ENCODE data around the gene ATG10.

ATG10 gene

GRCh38 chr5:82296929-82297328 lies 325.1 kb downstream of the ATG10 start:
- Histone ChIP-seq H4K20me1 (no peaks in the 10 kb centered on the region), H3K4me2 (no peak overlapping the region), H3K9me3 (no peaks in the 10 kb centered on the region), H3K36me3 (no peaks in the 10 kb centered on the region), H3K27me3 (no peaks in the 10 kb centered on the region), H3K4me1 (peaks cover 5% of the 10 kb centered on the region; the same call in 1 of the 2 replicates), H3K9ac (no peak overlapping the region), H3K27ac (no peak overlapping the region), H3K4me3 (no peak overlapping the region)
- no peak for TF ChIP-seq Cebpa-rat (IDR thresholded peaks at IDR 0.05)

GRCh38 chr5:82297711-82298110 lies 325.9 kb downstream of the ATG10 start:
- TF ChIP-seq Cebpa-rat (IDR thresholded peaks at IDR 0.05), result no peak
- Histone ChIP-seq H4K20me1 (no peaks in the 10 kb centered on the region), H3K4me2 (no peak overlapping the region), H3K4me3 (no peak overlapping the region), H3K27me3 (no peaks in the 10 kb centered on the region), H3K9me3 (no peaks in the 10 kb centered on the region), H3K9ac (no peak overlapping the region), H3K27ac (no peak overlapping the region), H3K4me1 (peaks cover 5% of the 10 kb centered on the region; the same call in 1 of the 2 replicates), H3K36me3 (no peaks in the 10 kb centered on the region)

GRCh38 chr5:82298668-82299067 lies 326.8 kb downstream of the ATG10 start:
- Histone ChIP-seq H3K9ac (no peak overlapping the region), H3K27ac (no peak overlapping the region), H3K36me3 (no peaks in the 10 kb centered on the region), H3K27me3 (no peaks in the 10 kb centered on the region), H3K4me1 (peaks cover 5% of the 10 kb centered on the region; the same call in 1 of the 2 replicates), H3K9me3 (no peaks in the 10 kb centered on the region), H4K20me1 (no peaks in the 10 kb centered on the region), H3K4me2 (no peak overlapping the region), H3K4me3 (no peak overlapping the region)
- no peak for TF ChIP-seq Cebpa-rat (IDR thresholded peaks at IDR 0.05)

- no peaks in the 10 kb centered on the region for H3K36me3 ChIP-seq
- H4K20me1 ChIP-seq, result no peaks in the 10 kb centered on the region
- no peak for TF ChIP-seq Cebpa-rat (IDR thresholded peaks at IDR 0.05)
- H3K4me1 ChIP-seq, result peaks cover 5% of the 10 kb centered on the region; the same call in 1 of the 2 replicates
- no peaks in the 10 kb centered on the region for H3K9me3 ChIP-seq
- H3K27me3 ChIP-seq, result no peaks in the 10 kb centered on the region
- H3K4me2 ChIP-seq, result no peak overlapping the region
- no peak overlapping the region for H3K4me3 ChIP-seq
- H3K27ac ChIP-seq, result no peak overlapping the region
- H3K9ac ChIP-seq, result no peak overlapping the region
These were observed 329.4 kb downstream of the ATG10 start for GRCh38 chr5:82301190-82301589.
